ENCODE measurements around the gene SF3B2.
"Not testable (repeated sequence)": the region's sequence is repeated elsewhere in the genome, so short reads cannot be mapped to it uniquely, and the experiment has no call there.

Gene SF3B2

DNA sequence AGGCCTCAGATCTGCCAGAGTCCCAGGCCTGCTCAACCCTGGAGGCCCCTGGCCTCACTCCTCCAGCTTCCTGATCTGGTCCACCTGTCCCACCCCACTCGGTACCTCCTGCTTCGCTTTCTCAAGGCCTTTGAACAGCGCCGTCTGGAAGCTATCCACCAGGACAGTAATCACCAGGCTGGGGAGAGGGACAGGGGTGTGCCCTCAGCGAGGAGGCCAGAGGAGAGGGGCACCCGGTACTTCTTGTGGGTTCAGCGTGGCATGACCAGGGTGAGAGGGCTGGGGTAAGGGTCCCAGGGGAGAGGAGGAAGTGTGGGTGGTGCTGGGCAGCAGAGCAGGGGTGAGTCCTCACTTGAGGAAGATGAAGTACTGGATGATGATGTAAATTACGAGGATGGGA is 32.0 kb upstream of the SF3B2 start:
- no peak for FAIRE-seq

DNA sequence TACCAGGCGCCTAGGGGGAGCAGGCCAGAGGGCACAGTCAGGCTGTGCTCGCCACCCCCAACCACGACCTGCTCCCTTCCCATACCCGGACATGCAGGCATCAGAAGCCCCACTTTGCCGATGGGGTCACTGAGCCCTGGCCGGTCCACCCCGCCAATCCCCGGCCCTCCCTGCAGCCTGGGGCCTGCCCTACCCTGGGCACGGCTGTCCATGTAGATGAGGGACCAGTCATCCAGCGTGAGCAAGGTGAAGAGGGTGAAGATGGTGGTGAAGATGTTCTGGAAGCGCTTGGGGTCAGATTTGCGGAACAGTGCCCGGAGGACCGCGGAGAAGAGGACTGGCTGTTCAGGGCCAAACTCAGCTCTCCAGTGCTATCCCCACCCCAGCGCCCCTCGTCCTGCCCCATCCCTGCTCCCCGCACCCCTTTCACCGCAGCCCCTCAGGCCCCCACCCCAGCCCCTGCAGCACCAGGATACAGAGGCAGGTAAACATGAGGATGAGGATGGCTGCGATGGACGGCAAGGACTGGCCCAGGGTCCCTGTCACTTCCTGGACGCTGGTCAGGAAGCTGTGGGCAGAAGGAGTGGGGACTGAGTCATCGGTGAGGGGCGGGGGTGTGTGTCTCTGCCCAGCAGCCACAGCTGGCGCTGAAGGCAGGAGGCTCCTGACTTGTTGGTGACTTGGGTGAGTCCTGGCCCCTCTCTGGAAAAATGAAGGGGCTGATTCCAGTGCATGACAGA is 31.4 kb upstream of the SF3B2 start:
- FAIRE-seq = no peak

DNA sequence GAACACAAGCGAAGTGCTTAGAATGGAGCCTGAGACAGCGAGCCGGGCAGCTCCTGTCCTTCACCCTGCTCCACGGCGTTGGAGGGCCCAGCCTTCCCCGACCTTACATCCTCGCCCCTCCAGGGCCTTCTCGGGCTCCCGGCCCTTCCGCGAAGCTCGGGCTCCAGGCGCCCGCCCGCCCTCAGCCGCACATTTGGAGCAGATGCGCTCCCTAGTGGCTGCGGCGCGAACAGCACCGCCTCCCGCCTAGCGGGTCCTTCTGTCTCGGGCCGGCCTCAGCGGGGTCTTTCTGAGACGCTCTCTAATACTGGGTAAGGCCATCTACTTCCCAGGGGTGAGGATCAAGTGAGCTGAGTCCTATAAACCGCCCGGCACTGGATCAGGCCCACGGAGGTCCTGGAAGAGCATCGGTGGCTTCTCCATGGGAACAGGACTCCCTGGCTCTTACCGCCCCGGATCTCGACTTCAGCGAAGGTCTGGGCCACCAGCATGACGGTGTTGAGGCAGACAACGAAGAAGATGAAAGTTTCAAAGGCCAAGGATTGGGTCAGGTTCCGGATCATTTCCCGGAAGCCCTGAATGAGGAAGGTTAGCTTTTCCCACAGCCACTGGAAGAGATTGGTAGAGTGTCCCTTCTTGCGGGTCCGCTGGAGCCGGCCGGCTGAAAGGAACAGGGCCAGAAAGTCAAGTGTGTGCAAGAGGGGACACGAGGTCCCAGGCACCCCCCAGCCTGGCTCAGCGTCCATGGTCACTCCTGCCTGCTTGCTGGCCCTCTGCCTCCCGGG is 29.6 kb upstream of the SF3B2 start:
- no peak for FAIRE-seq

DNA sequence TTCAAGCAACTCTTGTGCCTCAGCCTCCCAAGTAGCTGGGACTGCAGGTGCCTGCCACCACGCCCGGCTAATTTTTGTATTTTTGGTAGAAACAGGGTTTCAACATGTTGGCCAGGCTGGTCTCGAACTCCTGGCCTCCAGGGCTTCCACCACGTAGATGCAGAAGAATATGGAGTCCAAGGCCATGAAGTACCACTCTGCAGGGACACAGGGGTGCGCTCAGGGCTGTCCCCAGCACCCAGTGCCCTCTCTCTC is 29.1 kb upstream of the SF3B2 start:
- not testable (repeated sequence) for FAIRE-seq

DNA sequence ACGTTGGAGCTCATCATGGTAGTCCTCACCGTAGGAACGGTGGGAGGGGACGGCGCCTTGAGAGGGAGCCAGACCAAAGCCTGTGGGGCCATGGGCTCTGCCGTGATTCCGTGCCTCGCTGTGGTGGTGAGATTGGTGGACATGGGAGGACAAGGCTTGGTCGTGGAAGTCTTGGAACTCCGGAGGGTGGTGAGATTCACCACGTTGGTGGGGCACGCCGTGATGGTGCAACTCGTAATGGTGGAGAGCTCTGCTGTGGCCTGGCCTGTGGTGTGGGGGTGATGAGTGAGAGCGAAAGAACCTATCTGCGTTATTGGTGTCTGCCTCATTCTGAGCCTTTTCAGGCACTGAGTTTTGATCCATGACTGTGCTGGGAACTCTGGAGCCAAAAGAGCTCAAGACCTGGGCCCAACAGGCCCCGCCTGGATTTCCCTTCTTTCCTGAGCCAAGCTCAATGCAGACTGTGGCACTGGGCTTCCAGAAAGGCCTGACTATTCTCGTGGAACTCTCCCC is 26.1 kb upstream of the SF3B2 start, which contains the start of gene CATSPER1:
Gene CATSPER1 (minus strand): TSS at position 463 of the 513 bp plus-strand sequence. CDS start 100 bp downstream, at position 363.
- no peak for FAIRE-seq

DNA sequence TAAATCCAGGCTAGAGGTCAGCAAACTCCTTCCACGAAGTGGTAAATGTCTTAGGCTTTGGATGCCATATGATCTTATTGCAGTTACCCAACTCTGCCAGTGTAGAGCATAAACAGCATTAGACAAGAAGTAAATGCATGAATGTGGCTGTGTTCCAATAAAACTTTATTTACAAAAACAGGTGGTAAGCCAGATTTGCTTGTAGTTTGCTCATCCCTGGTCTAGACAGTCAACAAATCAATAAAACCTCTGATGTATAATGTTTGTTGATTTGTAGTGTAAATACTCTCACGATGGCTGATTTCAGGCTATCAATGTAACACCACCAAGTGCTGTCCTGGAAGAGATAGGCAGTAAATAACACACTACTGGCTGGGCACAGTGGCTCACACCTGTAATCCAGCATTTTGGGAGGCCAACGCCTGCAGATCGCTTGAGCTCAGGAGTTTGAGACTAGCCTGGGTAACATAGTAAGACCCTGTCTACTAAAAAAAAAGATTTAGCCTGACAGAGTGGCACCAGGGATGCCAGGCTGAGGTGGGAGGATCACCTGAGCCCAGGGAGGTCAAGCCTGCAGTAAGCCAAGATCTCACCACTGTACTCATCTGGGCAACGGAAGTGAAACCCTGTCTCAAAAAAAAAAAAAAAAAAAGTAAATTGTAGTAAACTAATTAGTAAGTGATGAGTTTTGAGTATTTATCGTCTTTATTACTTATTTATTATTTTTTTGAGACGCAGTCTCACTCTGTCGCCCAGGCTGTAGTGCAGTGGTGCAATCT is 19.0 kb upstream of the SF3B2 start:
- FAIRE-seq = no peak

DNA sequence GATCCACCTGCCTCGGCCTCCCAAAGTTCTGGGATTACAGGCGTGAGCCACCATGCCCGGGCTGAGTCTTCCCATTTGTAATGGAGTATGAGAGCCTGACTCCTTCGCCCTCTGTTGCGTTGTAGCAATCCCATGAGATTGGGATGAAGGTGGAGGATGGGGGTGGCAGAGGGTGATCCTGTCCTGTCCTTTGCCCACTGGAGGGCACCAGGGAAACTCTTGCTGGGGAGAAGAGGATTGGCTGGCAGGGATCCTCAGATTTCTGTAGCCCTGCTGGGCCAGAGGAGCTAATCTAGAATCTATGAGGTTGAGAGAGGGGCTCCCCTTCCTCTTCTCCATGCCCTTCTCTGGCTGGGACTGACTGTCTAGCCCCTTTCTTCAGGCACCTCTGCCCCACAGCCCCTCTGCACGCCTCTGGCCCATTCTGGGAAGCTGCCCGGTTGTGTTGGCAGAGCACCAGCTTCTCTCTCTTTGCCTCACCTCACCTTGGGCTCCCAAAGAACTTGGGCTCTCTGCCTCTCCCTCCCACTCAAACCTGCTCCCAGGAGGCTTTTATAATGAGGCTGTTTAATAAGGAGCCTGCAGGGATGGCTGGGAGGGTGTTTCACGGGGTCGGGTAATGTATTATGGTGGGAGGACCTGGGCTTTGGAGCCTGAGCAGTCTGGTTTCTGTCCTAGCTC is 16.4 kb upstream of the SF3B2 start:
- no peak for FAIRE-seq

DNA sequence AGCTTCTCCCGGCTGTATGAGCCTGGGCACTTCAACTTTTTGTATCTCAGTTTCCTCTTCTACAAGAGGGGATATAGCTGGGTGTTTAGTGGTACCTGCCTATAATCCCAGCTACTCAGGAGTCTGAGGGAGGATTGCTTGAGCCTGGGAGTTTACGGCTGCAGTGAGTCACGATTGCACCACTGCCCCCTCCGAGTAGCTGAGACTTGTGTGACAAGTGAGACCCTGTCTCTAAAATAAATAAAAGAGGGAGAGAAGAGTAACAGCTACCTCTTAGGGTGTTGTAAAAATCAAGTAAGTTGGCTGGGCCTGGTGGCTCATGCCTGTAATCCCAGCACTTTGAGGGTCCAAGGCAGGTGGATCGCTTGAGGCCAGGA is 15.8 kb upstream of the SF3B2 start:
- no peak for FAIRE-seq

DNA sequence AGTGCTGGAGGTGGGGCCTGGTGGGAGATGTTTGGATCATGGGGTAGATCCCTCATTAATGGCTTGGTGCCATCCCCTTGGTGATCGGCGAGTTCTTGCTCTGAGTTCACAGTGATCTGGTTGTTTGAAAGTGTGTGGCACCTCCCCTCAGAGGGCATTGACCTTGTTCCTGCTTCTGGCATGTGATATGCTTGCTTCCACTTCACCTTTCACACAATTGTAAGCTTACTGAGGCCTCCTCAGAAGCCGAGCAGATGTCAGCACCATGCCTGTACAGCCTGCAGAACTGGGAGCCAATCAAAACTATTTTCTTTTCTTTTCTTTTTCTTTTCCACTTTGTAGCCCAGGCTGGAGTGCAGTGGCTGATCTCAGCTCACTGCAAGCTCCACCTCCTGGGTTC is 14.8 kb upstream of the SF3B2 start:
- no peak for FAIRE-seq

DNA sequence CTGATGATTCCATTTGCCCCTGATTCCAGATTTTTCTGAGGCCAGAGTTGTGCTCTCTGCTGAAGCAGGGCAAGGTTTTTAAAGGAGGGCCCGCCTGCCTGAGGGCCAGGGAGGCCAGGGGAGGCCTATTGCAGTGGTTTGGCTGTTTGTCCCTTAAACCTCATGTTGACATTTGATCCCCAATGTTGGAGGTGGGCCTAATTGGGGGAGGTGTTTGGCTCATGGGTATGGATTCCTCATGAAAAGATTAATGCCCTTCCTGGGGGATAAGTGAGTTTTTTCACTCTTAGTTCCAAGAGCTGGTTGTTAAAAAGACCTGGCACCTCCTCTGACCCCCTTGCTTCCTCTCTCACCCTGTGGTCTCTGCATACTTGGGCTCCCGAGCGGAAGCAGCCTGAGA is 12.4 kb upstream of the SF3B2 start:
- no peak for FAIRE-seq

DNA sequence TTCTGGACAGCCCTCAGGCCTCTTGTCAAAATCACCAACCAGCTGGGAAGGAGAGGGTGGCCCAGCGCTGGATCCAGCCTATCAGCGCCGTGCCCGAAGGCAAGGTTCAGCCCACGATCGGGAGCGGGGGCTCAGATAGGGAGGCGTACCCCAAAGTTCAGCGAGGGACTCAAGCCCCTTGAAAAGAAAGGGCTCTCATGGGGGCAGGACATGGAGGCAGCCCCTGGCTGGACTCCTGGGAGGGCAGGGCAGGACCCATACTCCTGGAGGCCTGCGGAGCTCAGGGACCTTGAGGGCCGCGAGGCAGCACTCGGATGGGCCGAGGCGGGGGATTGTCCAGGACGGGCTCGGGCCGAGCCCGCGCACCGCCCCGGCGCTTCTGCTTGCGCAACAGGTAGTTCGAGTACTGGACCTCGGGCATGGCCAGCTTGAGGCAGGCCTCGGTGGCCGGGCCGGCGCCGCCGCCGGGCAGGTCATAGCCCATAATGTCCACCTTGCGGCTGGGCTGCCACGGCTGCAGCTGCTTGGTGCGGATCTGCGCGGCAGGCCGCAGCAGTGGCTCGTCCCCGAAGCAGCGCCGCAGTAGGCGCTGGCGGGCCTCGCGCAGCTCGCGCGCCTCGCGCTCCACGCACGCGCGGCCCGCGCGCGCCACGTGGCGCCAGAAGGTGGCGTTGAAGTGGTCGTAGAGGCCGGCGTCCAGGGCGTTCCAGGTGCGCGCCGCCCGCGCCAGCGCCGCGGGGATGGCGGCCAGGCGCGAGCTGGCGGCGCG is 9.8 kb upstream of the SF3B2 start:
- no peak for FAIRE-seq

DNA sequence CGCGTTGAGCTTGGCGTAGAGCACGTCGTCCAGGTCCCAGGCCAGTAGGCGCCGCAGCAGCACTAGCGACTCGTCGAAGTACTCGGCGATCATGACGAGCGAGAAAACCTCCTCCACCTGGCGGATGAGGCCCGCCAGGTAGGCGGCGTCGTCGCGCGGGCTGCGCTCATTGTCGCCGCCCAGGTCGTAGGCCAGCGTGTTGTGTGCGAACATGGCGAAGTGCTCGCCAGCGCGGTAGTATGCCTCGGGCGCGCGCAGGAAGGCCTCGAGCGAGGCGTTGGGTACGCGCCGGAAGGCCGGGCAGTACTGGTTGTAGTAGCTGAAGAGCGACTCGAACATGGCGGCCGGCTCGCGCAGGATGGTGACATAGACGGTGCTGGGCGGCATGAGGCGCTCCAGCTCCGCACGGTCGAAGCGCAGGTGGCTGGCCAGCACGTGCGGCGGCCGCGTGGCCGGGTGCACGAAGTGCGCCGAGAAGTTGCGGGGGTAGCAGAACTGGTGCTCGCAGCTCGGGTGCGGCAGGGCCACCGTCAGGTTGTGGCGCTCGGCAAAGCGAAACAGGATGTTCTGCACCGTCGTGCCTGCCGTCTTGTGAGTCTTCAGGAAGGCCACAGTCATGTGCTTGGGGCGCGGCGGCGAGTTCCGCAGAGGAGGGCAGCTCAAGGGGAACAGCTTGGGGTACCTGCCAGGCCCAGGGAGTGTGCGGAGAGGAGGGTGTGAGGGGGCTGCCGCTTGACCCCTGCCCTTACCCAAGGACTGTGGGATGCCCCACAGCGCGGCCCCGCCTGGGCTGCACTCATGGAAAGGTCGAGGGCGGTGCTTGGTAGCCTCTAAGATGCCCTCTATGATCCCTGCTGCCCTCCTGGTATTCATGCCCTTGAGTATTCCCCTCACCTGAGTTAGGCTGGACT is 8.9 kb upstream of the SF3B2 start:
- no peak for FAIRE-seq

DNA sequence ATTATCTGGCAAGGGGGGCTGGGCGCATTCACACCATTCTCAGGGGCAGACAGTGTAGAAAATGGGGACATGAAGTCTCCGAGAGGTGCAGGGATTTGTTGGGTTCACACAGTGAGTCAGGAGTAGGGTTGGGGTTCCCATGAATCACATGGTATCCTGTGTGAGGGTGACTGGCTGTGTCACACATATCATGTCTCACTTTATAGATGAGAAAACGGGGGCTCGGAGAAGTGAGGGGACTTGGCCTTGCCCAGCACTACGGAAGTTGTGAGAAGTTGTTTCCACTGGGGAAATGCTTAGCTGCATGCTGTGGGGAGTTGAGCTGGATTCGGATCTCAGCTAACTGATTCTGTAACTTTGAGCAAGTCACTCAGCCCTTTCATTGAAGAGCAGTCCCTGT is 7.4 kb upstream of the SF3B2 start:
- FAIRE-seq = no peak

DNA sequence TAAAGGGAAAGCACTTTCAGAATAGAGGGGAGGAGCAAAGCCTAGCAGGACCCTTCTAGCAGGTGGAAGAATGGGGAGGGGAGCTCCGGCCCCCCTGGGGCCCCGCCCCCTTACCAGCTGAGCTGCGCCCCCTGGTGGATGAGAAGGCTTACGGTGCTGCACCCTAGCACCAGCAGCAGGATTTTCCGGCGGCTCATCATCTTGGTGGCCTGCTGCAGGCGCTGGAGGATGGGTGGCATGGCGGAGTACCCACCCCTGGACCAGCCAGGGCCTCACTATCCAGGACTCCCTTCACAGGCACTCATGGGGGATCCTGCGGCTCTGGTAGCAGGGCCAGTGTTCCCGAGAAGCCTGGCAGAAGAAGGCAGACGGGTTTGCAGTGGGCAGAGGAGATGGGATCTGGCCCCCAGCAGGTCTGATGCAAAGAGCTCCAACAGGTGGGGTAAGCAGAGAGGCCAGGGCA is 7.0 kb upstream of the SF3B2 start:
- FAIRE-seq = no peak

DNA sequence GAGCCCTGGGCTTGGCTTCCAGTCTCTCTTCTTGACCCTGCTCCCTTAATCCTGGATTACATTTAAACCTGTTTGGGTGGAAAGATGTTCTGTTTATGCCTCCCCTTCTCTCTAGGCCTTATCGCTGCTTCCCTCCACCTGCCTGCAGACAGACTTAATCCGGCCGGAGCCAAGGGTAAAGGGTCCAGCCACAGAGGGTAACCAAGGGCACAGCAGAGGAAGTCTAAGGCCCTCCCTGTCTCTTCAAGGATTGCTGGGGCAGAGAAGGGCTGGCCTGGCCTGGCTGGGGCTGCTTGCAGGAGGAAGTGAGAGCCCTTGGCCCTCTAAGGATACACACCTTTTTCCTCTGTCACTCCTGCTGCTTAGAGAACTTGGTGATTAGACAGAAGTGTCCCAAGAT is 5.3 kb upstream of the SF3B2 start:
- no peak for FAIRE-seq

DNA sequence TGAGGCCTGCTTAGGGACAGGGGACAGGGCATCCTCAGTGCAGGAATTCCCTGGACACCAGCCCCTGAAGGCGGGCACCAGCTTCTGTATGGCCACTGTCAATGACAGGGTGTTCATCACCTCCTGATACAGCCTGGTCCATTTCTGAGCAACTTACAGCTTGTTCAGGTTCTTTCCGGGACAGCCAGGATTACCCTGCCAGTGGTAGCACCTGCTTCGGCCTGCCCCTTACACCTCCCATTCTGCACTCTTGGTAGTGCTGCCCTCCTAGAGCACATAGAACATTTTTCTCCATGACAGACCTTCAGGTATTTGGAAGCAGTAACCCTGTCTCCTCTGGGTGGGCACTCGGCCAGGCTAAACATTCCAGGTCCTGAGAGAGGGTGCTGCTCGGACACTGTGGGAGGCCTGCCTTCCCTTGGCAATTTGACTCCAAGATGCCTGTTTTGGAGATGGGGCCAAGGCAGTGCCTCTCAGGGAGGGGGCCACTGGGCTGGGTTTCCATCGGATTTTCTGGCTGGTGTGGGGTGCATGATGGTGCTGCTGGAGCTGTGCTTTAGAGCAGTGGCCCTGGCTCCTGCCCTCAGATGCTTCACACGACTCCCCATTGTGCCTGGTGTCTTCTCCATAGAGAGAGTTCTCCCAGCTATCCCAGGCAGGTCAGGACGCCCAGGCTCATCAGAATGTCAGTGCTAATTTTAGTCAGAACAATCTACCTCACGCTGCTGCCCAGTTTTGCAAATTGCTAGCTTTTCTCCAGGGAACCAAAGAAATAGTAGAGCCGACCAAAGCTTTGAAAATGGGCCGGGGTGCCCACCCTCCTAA is 4.4 kb upstream of the SF3B2 start:
- FAIRE-seq = no peak

DNA sequence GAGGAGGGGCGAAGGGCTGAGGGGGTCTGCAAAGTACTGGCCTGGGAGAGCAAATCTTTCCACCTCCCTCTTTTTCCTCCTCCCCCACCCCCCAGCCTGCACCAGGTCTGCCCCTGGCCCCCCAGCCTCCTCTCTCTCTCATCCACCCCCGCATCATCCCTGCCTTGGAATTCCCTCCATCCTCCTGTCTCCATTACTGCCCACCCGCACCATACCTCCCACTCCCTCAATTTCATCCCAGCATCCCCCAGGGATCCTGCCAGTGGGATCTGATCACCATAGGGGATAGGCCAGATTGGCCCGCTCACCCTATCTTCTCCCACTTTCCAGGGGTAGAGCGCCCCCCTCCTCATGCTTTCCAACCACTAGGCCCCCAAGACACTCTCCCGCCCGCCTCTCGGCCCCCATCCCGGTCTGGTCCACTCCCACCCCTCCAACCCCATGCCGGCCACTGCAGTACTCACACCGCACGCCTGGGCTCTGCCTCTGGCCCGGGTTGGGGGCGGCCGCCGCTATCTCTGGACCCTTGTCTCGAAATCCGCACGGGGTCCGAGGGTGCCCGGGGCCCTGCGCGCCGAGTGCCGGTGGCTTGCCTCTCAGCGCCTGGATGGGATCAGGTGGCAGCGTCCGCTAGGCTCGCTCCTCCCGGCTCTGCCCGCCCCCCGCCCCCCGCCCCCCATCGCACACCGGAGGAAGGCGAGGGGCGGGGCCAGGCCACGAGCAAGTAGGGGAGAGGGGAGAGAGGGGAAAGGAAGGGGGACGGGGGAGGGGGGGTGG is 3.4 kb upstream of the SF3B2 start, which contains the start of gene GAL3ST3:
Gene GAL3ST3 (minus strand): TSS at position 615 of the 777 bp plus-strand sequence. CDS start 3,746 bp downstream, outside the sequence.
- no peak for FAIRE-seq

DNA sequence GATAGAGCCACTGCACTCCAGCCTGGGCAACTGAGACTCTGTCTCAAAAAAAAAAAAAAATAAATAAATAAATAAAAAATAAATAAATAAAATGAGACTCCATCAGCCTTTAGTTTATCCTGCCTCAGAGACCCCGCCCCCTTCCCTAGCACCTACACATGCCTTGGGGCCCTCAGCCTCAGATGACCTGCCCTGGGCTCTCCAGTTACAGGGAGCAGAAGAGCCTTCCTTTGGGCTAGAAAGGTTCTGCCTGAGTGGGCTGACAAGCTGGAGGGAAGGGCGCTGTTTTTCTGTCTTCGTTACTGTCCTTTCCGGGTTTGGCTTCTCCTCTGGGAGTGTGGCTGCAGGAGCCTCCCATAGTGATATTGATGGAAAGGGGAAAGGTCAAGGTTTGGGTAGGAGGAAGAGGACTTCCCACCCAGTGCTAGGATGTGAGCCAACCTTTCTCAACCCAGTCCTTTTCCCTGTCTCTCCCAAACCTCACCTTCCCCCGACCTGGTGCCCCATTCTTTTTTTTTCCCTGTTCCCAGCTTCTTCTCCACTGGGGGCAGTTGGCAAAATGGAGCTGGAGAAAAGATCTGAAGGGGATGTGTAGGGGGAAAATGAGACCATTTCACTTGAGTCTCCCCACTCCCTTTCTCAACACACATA is 1.5 kb upstream of the SF3B2 start:
- no peak for FAIRE-seq

DNA sequence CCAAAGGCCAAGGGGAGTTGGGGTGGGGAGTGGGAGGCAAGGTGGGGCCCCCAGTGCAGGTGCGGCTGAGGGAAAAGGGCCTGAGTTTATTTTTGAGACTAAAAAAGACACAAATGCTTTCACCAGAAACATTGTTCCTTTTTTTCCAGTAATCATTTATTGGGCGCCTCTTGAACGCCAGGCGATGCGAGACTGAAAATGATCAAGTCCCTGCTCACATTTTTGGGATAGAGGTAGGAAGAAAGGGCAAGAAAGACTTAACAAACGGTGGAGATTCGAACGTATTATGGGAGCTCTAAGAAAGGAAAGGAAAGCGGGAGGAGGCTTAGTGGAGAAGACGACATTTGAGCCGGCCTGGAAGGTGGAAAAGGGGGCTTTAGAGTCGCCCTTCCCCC is 796 bp upstream of the SF3B2 start:
- no peak for FAIRE-seq
